Sciatic nerve (tissue), 2 donors: ENCODE measurements around the gene TMEM175. TPM values are rescaled to one million over a fixed set of nuclear protein-coding genes. Genes with fewer than 3 reads are reported as not detected.

Experiments used
- ATAC-seq: fragments of 200-7000 bp; cut with Tn5 transposase; one replicate; pipeline ENCODE4 v1.9.1; 2020; ENCODE audit warnings: mild to moderate bottlenecking, moderate library complexity
- DNase-seq: peaks from one replicate; pipeline ENCODE4 v3.0.0-alpha.2; 2020; ENCODE audit warnings: low spot score
- intact Hi-C: fragments of 100-400 bp; cut with DNase I; formaldehyde crosslinking; loops from one replicate; pipeline ENCODE4 v1.14.2; 2022
- total RNA-seq: library from RNA; stranded (reverse); fragmentation: NEBNext Ultra II Directional; extraction: Animal tissue kit (Norgen Biotek cat#: 25700); gene quantifications from one replicate; pipeline ENCODE4 v1.2.1, GENCODE V29; 2021
- donor health status: DM: no; HTN: no; CAD: no.
- donor health status: DM: no; HTN: no; CAD: no.

TMEM175 gene
- total RNA-seq, 1 donor from 2014 or later, result 26.8 TPM

GRCh38 chr4:978957-979701 is 46.9 kb downstream of the TMEM175 start:
- no peak for DNase-seq
- intact Hi-C loops, result no loop called here
- ATAC-seq, result no peak

GRCh38 chr4:982291-982690 is 50.0 kb downstream of the TMEM175 start:
- ATAC-seq (no peak), DNase-seq (no peak)
- intact Hi-C loops, result no loop called here

- intact Hi-C loops, result no loop called here
- ATAC-seq (no peak), DNase-seq (no peak)
Observed at GRCh38 chr4:982814-983213, 50.6 kb downstream of the TMEM175 start.

GRCh38 chr4:984336-985054 is 52.2 kb downstream of the TMEM175 start:
- intact Hi-C loops, result no loop called here
- ATAC-seq (no peak), DNase-seq (no peak)

- ATAC-seq, result peak; percentile 68
- DNase-seq, result no peak
- intact Hi-C loops, result no loop called here
Observed at GRCh38 chr4:985123-985830, 53.0 kb downstream of the TMEM175 start.

- intact Hi-C loops, result no loop called here
- ATAC-seq (peak; percentile 30), DNase-seq (no peak)
Observed at GRCh38 chr4:986428-986878, 54.2 kb downstream of the TMEM175 start.

GRCh38 chr4:986879-987623 is 54.8 kb downstream of the TMEM175 start, which contains the start of gene IDUA:
Gene IDUA, plus strand, starts transcription at chr4:987044. Its CDS starts 41 bp downstream, at chr4:987085.
- intact Hi-C loops, result no loop called here
- ATAC-seq (peak; percentile 91), DNase-seq (peak; percentile 90)

GRCh38 chr4:987624-988513 is 55.6 kb downstream of the TMEM175 start:
- ATAC-seq, result no peak
- no peak for DNase-seq
- intact Hi-C loops, result no loop called here

- intact Hi-C loops, result no loop called here
- DNase-seq (no peak), ATAC-seq (no peak)
Observed at GRCh38 chr4:988726-989721, 56.8 kb downstream of the TMEM175 start.

GRCh38 chr4:989722-990471 is 57.6 kb downstream of the TMEM175 start:
- intact Hi-C loops, result no loop called here
- DNase-seq (no peak), ATAC-seq (no peak)

GRCh38 chr4:990746-991367 is 58.6 kb downstream of the TMEM175 start:
- intact Hi-C loops, result no loop called here
- ATAC-seq (no peak), DNase-seq (no peak)

- intact Hi-C loops, result no loop called here
- ATAC-seq (no peak), DNase-seq (no peak)
Observed at GRCh38 chr4:991451-992296, 59.4 kb downstream of the TMEM175 start.

GRCh38 chr4:992297-993110 is 60.2 kb downstream of the TMEM175 start:
- intact Hi-C loops, result no loop called here
- ATAC-seq (peak; percentile 27), DNase-seq (no peak)
